NCI-H2196 treated with DMSO at 0.1 percent for 48 hours (cell line): Measurements from ENCODE around the gene NOL12.
"Not testable (repeated sequence)": the region's sequence is repeated elsewhere in the genome, so short reads cannot be mapped to it uniquely, and the experiment has no call there.

ENCODE experiments used
- DNase-seq: peaks from one replicate; lab custom pipeline; 2025; ENCODE audit not compliant: unreplicated experiment; lab: John Stamatoyannopoulos, UW

The NOL12 gene, protein sequence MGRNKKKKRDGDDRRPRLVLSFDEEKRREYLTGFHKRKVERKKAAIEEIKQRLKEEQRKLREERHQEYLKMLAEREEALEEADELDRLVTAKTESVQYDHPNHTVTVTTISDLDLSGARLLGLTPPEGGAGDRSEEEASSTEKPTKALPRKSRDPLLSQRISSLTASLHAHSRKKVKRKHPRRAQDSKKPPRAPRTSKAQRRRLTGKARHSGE

GRCh38 chr22:37686002-37686982, at the start of gene NOL12:
TSS of gene NOL12 (plus strand) at chr22:37686343. CDS start at chr22:37686393, 50 bp downstream.
- peak; percentile 54 for DNase-seq

DNA sequence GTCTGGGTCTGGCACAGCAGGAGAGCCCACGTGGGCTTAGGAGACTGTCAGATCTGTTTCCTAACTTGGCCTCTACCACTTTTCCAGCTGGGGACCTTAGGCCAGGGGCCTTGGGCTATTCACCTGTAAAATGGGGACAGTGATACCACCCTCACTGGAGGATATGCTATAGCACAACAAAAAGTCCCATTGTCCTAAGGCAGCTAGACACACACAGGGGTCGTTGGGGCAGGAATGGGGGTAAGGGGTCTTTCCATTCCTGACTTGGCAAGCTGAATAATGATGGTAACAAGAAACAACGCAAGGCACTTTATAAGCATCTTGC, 49.2 kb upstream of the NOL12 start:
- no peak for DNase-seq

DNA sequence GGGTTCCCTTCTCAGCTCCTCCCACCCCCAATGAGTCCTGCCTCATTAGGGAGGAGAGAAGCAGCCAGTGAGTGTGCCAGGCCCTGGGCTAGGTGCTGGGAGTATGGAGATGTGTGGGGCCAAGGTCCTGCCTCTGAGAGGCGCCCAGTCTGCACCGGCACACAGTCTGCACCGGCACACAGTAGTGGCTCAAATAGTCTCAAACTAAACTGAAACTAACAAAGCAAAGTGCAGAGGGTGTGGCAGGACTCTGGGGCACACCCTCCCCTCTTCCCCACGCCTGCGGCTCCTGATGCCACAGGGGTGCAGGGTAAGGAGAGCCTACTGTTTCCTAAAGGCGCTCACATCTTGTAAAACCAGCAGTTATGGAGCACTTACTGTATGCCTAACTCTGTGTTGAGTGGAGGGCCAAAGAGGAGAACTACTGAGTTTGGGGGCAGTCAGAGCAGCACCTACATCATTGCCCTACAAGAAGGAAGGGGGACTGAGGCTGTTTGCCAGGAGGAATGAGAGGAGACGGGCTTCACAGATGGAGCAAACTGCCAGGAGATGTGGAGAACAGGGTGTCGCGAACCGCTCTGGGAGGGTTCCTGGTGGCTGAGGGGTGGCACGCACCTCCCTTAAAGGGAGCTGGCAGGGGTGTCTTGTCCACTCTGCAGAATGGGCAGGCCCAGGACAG, 47.6 kb upstream of the NOL12 start:
- no peak for DNase-seq

GRCh38 chr22:37639070-37639760, 46.9 kb upstream of the NOL12 start, which contains the start of gene SH3BP1:
TSS of gene SH3BP1 (plus strand) at chr22:37639669. CDS start at chr22:37639788, 119 bp downstream.
- no peak for DNase-seq

DNA sequence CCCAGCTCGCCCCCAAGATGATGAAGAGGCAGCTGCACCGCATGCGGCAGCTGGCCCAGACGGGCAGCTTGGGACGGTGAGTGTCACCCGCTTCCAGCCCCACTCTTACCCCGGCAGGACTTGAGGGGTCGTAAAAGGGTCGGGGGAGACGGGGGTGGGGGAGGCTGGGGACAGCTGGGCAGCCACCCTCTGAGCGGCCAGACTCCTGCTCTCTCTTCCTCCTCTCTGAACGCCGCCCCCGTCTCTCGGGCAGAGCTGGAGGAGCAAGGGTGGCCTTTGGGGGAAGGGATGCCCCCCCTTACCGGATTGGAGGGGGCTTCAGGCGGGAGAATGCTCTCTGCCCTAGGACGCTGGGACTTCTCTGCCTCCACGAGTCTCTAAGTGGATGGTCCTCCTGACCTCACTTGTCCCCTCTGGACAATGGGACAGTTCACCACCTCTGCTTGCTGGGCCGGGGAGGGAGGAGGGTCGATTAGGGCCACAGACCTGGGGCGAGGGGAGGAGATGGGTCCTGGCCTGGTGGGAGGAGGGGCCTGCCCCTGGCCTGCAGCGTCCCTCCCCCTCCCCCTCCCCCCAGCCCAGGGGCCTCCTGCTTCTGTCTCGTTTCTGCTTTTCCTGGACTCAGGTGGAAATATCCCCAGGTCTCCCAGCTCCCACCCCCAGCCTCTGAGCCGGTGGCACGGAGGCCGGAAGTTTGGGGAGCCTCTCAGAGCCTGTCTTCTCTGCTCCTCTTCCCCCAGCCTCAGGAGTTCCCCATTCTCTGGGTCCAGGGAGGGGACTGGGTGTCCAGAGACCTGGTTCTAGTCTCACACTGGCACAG, 46.2 kb upstream of the NOL12 start:
- no peak for DNase-seq

- DNase-seq = no peak
These were observed 45.3 kb upstream of the NOL12 start for GRCh38 chr22:37640591-37641560.

DNA sequence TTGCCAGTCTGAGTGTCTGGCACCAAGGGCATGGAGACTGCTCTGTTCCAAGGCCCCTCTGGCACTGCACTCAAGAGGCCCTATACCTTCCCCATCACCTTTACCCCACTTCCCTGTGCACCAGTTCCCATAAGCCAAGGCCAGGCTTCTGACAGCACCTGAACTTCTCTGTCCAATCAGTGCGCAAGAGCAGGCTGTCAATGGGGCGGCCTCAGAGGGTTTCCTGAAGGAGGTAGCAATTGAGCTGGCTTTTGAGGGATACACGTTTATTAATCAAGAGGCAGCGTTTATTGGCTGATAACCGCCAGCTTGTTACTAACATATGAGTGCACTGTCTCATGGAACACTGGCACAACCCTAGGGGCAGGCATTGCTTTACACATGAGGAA, 44.6 kb upstream of the NOL12 start:
- DNase-seq = no peak

DNA sequence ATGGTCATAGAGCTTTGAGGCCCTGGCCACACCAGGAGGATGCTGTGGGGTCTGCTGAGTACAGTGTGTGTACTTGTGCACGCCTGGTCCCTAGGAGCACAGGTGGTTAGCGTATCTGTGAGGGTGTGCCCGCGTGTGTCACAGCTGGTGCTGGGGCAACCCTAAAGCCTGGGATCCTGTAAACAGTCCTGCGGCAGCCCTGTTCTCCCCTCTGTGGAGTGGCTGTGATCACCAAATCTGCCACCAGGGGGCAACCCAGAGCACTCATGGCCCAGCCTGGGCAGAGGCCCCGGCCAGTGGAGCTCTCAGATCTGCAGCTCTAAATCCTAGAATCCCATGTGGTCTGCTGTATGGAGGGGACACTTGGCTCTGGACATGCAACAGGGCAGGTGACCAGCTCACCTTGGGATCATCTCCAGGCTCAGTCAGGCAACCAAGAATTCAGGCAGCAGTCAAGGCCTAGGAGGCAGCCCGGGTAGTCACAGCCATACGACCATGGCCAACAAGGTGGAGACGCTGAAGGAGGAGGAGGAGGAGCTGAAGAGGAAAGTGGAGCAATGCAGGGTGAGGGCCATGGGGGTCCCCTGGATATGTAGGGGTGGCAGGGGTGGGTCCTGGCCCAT, 42.8 kb upstream of the NOL12 start:
- no peak for DNase-seq

DNA sequence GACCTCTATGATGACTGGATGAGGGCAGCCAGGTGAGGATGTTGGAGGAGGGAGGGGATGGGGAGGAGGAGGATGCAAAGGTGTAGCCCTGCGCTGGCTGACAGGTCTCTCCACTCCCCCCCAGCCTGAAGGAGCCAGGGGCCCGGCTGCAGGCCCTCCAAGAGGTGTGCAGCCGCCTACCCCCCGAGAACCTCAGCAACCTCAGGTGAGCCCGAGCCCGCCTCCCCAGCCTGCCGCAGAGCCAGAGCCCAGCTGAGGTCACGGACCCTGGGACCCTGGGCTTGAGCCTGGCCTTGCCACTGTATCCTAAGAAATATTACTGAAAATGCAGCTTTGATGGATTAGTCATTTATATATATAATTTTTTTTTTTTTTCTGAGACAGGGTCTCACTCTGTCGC, 38.8 kb upstream of the NOL12 start:
- no peak for DNase-seq

GRCh38 chr22:37647928-37648327, 38.2 kb upstream of the NOL12 start:
- DNase-seq = no peak

GRCh38 chr22:37650463-37651136, 35.5 kb upstream of the NOL12 start:
- DNase-seq = no peak

DNA sequence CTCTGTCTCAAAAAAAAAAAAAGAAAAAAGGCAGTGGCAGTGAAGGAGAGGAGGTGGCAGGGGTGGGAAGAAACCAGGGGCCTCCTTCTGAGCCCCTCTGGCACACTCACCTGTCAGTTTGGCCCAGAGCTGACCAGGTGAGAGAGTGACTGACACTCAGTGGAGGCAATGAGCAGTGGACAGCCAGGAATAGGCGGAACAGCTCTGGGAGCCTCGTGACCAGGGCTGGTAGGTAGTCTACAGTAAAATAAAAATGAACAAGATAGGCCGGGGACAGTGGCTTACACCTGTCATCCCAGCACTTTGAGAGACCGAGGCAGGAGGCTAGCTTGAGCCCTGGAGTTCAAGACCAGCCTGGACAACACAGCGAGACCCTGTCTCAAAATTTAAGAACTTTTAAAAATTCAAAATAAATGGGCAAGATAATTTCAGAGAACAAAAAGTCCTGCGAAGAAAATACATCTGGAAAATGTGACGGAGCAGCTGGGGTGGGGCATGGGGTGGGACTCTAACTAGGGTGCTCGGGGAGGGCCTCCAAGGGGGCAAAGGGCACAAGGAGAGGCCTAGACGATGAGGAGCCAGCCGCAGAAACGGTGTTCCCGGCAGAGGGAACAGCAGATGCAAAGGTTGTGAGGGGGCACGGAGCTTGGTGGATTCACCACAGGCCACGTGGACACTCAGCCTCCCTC, 31.4 kb upstream of the NOL12 start:
- DNase-seq = no peak

GRCh38 chr22:37655252-37655563, 30.9 kb upstream of the NOL12 start:
- no peak for DNase-seq

DNA sequence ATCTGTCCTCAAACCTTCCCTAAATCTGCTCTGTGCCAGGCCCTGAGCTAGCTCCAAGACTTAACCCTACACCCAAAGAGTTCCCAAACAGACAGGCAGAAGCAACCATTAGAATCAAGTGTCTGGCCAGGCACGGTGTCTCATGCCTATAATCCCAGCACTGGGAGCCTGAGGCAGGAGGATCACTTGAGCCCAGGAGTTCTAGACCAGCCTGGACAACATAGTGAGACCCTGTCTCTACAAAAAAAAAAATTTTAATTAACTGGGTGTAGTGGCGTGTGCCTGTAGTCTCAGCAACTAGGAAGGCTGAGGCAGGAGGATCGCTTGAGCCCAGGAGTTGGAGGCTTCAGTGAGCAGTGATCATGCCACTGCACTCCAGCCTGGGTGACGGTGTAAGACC, 29.6 kb upstream of the NOL12 start:
- DNase-seq = not testable (repeated sequence)

DNA sequence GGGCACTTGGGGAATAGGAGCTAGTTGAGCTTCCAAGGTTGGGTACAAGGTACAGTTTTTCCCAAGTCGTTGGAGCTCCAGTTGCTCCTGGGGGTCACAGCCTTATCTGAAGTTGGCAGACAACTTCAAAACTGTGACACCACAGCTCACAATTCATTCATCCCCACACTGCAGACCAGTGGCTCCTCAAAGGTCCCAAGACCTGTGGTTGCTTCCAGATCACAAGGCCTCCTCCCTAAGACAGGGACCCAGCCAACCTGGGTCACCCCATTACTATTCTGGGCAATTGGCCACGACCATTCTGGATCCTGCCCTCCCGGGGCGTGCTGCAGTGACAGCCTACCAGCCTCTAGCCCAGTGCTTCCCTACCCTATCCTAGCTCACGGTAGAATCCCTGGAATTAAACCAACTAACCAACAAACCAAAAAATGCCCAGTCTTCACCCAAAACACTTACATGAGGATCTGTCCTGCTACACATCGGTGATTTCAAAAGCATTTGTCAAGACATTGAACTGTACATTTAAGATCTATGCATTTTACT, 28.5 kb upstream of the NOL12 start:
- DNase-seq = no peak

GRCh38 chr22:37658133-37659065, 27.7 kb upstream of the NOL12 start, which contains the start of gene PDXP:
TSS of gene PDXP (plus strand) at chr22:37658723. CDS start at chr22:37658783, 60 bp downstream.
- DNase-seq = peak; percentile 95
